HK-2 (cell line): ENCODE data around the gene FGFRL1.
A peak's percentile ranks its signal among the peaks of the same experiment; 100 is the strongest.

Experiments used
- DNase-seq: peaks from one replicate; pipeline ENCODE4 v3.0.0-alpha.2; 2018; ENCODE audit not compliant: unreplicated experiment

FGFRL1 gene

GRCh38 chr4:1039493-1040343 is 28.3 kb downstream of the FGFRL1 start:
- peak; percentile 59 for DNase-seq

- DNase-seq, result no peak
These were observed 29.1 kb downstream of the FGFRL1 start for GRCh38 chr4:1040344-1041146.

GRCh38 chr4:1041147-1041935 is 29.9 kb downstream of the FGFRL1 start:
- DNase-seq, result peak; percentile 76

GRCh38 chr4:1041936-1042330 is 30.5 kb downstream of the FGFRL1 start:
- no peak for DNase-seq

GRCh38 chr4:1042352-1043055 is 31.1 kb downstream of the FGFRL1 start:
- DNase-seq, result no peak

- no peak for DNase-seq
These were observed 31.7 kb downstream of the FGFRL1 start for GRCh38 chr4:1043162-1043561.

- DNase-seq, result peak; percentile 99
These were observed 32.4 kb downstream of the FGFRL1 start for GRCh38 chr4:1043651-1044468.

GRCh38 chr4:1044469-1045192 is 33.2 kb downstream of the FGFRL1 start:
- DNase-seq, result no peak

- no peak for DNase-seq
These were observed 33.8 kb downstream of the FGFRL1 start for GRCh38 chr4:1045193-1045594.

- no peak for DNase-seq
These were observed 34.3 kb downstream of the FGFRL1 start for GRCh38 chr4:1045595-1046201.

- peak; percentile 93 for DNase-seq
These were observed 35.2 kb downstream of the FGFRL1 start for GRCh38 chr4:1046581-1047011.

GRCh38 chr4:1047106-1047975 is 35.9 kb downstream of the FGFRL1 start:
- no peak for DNase-seq

GRCh38 chr4:1047976-1048772 is 36.7 kb downstream of the FGFRL1 start:
- no peak for DNase-seq

- no peak for DNase-seq
These were observed 37.6 kb downstream of the FGFRL1 start for GRCh38 chr4:1048773-1049590.

GRCh38 chr4:1049591-1049905 is 38.1 kb downstream of the FGFRL1 start:
- no peak for DNase-seq

- DNase-seq, result no peak
These were observed 39.2 kb downstream of the FGFRL1 start for GRCh38 chr4:1050486-1051213.
